IMR-90 (cell line): ENCODE data around the gene KDM5B. TPM values are rescaled to one million over a fixed set of nuclear protein-coding genes. Genes with fewer than 3 reads are reported as not detected.

Experiments used
- ATAC-seq: fragments of 200-7000 bp; cut with Tn5 transposase; 2 replicates; pipeline ENCODE4 v1.9.1; 2020; ENCODE audit warnings: low read depth, mild to moderate bottlenecking, moderate library complexity
- BruUV-seq: library from RNA; stranded (reverse); fragments of 400-500 nt; replicated peaks from 2 replicates; lab custom pipeline; 2021; lab: Mats Ljungman, UMichigan
- CTCF ChIA-PET: fragments of 300-600 bp; formaldehyde crosslinking; extraction: SDS; loops from one replicate; lab custom pipeline; 2021; ENCODE audit warnings: antibody characterized with exemption; lab: Yijun Ruan, JAX
- POLR2A ChIA-PET: fragments of 300-600 bp; sonication (Branson Sonifier 250); formaldehyde crosslinking; loops from one replicate; lab custom pipeline; 2022; ENCODE audit warnings: antibody characterized with exemption; ENCODE audit not compliant: unreplicated experiment; lab: Charles Lee
- DNase-seq: peaks from one replicate; pipeline ENCODE4 v3.0.0; 2013
- H2AFZ ChIP-seq: replicated peaks from 2 replicates; pipeline ENCODE3; 2013; ENCODE audit warnings: low read length, mild to moderate bottlenecking; ENCODE audit not compliant: poor library complexity
- H2AK5ac ChIP-seq: 2 replicates; pipeline ENCODE4 v1.6.1; 2013; ENCODE audit warnings: low read depth, low read length, inconsistent platforms
- H2AK9ac ChIP-seq: replicated peaks from 2 replicates; pipeline ENCODE3; 2013; ENCODE audit warnings: mild to moderate bottlenecking, low read depth, low read length, moderate library complexity; ENCODE audit not compliant: poor library complexity
- H2BK120ac ChIP-seq: 2 replicates; pipeline ENCODE4 v1.6.1; 2013; ENCODE audit warnings: low read depth, low read length, inconsistent platforms
- H2BK15ac ChIP-seq: 3 replicates; pipeline ENCODE4 v1.6.1; 2013; ENCODE audit warnings: low read depth, low read length, inconsistent platforms
- H2BK20ac ChIP-seq: 2 replicates; pipeline ENCODE4 v1.6.1; 2013; ENCODE audit warnings: low read depth, mild to moderate bottlenecking, inconsistent platforms, low read length, moderate library complexity
- H2BK5ac ChIP-seq: 2 replicates; pipeline ENCODE4 v1.6.1; 2013; ENCODE audit warnings: mild to moderate bottlenecking, low read depth, low read length, inconsistent platforms; ENCODE audit not compliant: poor library complexity, severe bottlenecking
- H3K14ac ChIP-seq: replicated peaks from 2 replicates; pipeline ENCODE4 v1.6.1; 2013; ENCODE audit warnings: low read depth, low read length, inconsistent platforms
- H3K18ac ChIP-seq: 2 replicates; pipeline ENCODE4 v1.6.1; 2013; ENCODE audit warnings: low read depth, low read length, control low read depth
- H3K23ac ChIP-seq: 2 replicates; pipeline ENCODE4 v1.6.1; 2013; ENCODE audit warnings: low read depth, low read length, inconsistent platforms
- H3K27ac ChIP-seq: 2 replicates; pipeline ENCODE4 v1.5.1; 2013; ENCODE audit warnings: mild to moderate bottlenecking, control low read depth, low read length; ENCODE audit not compliant: insufficient read depth
- H3K27me3 ChIP-seq: 2 replicates; pipeline ENCODE4 v1.6.1; 2013; ENCODE audit warnings: low read length; ENCODE audit not compliant: control insufficient read depth, insufficient read depth
- H3K36me3 ChIP-seq: 2 replicates; pipeline ENCODE4 v1.6.1; 2013; ENCODE audit warnings: low read length, mixed read lengths; ENCODE audit not compliant: control insufficient read depth, insufficient read depth
- H3K4ac ChIP-seq: 2 replicates; pipeline ENCODE4 v1.6.1; 2013; ENCODE audit warnings: low read depth, low read length, inconsistent platforms
- H3K4me1 ChIP-seq: 2 replicates; pipeline ENCODE4 v1.6.1; 2013; ENCODE audit warnings: low read length, mixed read lengths; ENCODE audit not compliant: control insufficient read depth, insufficient read depth
- H3K4me2 ChIP-seq: 2 replicates; pipeline ENCODE4 v1.6.1; 2013; ENCODE audit warnings: low read depth, mild to moderate bottlenecking, control low read depth, low read length, moderate library complexity
- H3K4me3 ChIP-seq: 2 replicates; pipeline ENCODE4 v1.5.1; 2013; ENCODE audit warnings: low read depth, mild to moderate bottlenecking, control low read depth, low read length, moderate library complexity; ENCODE audit not compliant: insufficient read depth
- H3K56ac ChIP-seq: 2 replicates; pipeline ENCODE4 v1.6.1; 2013; ENCODE audit warnings: low read length, inconsistent platforms; ENCODE audit not compliant: insufficient read depth; ENCODE audit errors: extremely low read depth
- H3K79me1 ChIP-seq, 2 experiments: 2 replicates each; pipeline ENCODE4 v1.6.1; 2013; ENCODE audit warnings: low read length in 2 of 2, inconsistent platforms in 1 of 2, low read depth in 1 of 2
- H3K9ac ChIP-seq: 2 replicates; pipeline ENCODE4 v1.6.1; 2013; ENCODE audit warnings: low read depth, low read length, control low read depth
- H3K9me1 ChIP-seq: 2 replicates; pipeline ENCODE4 v1.6.1; 2013; ENCODE audit warnings: low read length, inconsistent platforms; ENCODE audit not compliant: insufficient read depth
- H3K9me3 ChIP-seq: 2 replicates; pipeline ENCODE4 v1.6.1; 2013; ENCODE audit warnings: low read length; ENCODE audit not compliant: control insufficient read depth, insufficient read depth
- H4K20me1 ChIP-seq: 2 replicates; pipeline ENCODE4 v1.6.1; 2013; ENCODE audit warnings: low read length, inconsistent platforms; ENCODE audit not compliant: insufficient read depth
- H4K5ac ChIP-seq: 2 replicates; pipeline ENCODE4 v1.6.1; 2013; ENCODE audit warnings: mild to moderate bottlenecking, low read depth, low read length, control low read depth
- H4K8ac ChIP-seq, 2 experiments: 2 replicates each; pipeline ENCODE4 v1.6.1; 2013; ENCODE audit warnings: low read depth in 2 of 2, low read length in 2 of 2, control low read depth in 1 of 2, inconsistent platforms in 1 of 2
- H4K91ac ChIP-seq: 2 replicates; pipeline ENCODE4 v1.6.1; 2013; ENCODE audit warnings: low read depth, low read length, inconsistent platforms; ENCODE audit not compliant: insufficient read depth
- BHLHE40 ChIP-seq: fragments of 150-350 bp; IDR thresholded peaks from 2 replicates; pipeline ENCODE4 v1.6.1; 2016; ENCODE audit warnings: mild to moderate bottlenecking, low read depth, low read length
- CEBPB ChIP-seq: IDR thresholded peaks from 2 replicates; pipeline ENCODE4 v1.6.1; 2012; ENCODE audit warnings: low read depth, low read length, improper control_type of control experiment
- CHD1 ChIP-seq: IDR thresholded peaks from 2 replicates; pipeline ENCODE4 v1.6.1; 2012; ENCODE audit warnings: low read depth, low read length, improper control_type of control experiment
- FOS ChIP-seq: fragments of 150-350 bp; IDR thresholded peaks from 2 replicates; pipeline ENCODE4 v1.6.1; 2016; ENCODE audit warnings: low read depth, low read length
- MAZ ChIP-seq: IDR thresholded peaks from 2 replicates; pipeline ENCODE4 v1.6.1; 2012; ENCODE audit warnings: low read depth, mild to moderate bottlenecking, low read length, improper control_type of control experiment, moderate library complexity, borderline replicate concordance
- MXI1 ChIP-seq: IDR thresholded peaks from 2 replicates; pipeline ENCODE4 v1.6.1; 2012; ENCODE audit warnings: low read depth, mild to moderate bottlenecking, low read length, moderate library complexity, borderline replicate concordance
- POLR2A ChIP-seq: IDR thresholded peaks from 2 replicates; pipeline ENCODE4 v1.6.1; 2012; ENCODE audit warnings: mild to moderate bottlenecking, low read depth, low read length
- RAD21 ChIP-seq: IDR thresholded peaks from 2 replicates; pipeline ENCODE4 v1.6.1; 2012; ENCODE audit warnings: low read length, improper control_type of control experiment
- RCOR1 ChIP-seq: IDR thresholded peaks from 2 replicates; pipeline ENCODE4 v1.6.1; 2012; ENCODE audit warnings: mild to moderate bottlenecking, low read length, improper control_type of control experiment; ENCODE audit not compliant: insufficient replicate concordance
- RFX5 ChIP-seq: IDR thresholded peaks from 2 replicates; pipeline ENCODE4 v1.8.0; 2012; ENCODE audit warnings: low read depth, mild to moderate bottlenecking, low read length, moderate library complexity
- SMC3 ChIP-seq: fragments of 150-350 bp; IDR thresholded peaks from 2 replicates; pipeline ENCODE4 v1.6.1; 2016; ENCODE audit warnings: low read depth, mild to moderate bottlenecking, antibody characterized with exemption, low read length, moderate library complexity
- WGBS, 2 experiments: methylation state at CpG; one replicate each; pipeline versions ENCODE4 v1.1.5 to v1.1.7; 2013; ENCODE audit warnings: missing lambda C conversion rate in 2 of 2; ENCODE audit not compliant: insufficient read length in 1 of 2; ENCODE audit errors: extremely low coverage in 2 of 2; 5-methylcytosine and 5-hydroxymethylcytosine counted together
- dilution Hi-C: fragments of 300-500 bp; cut with HindIII; formaldehyde crosslinking; loops from one replicate; pipeline ENCODE4 v1.14.3; 2018; ENCODE audit warnings: low sequenced_read_pairs; ENCODE audit not compliant: unreplicated experiment
- in situ Hi-C: fragments of 300-500 bp; cut with MboI; formaldehyde crosslinking; loops from 3 replicates; pipeline ENCODE4 v1.14.3; 2019; ENCODE audit warnings: low sequenced_read_pairs, inconsistent platforms, mixed read lengths
- intact Hi-C: fragments of 100-400 bp; cut with micrococcal nuclease; formaldehyde crosslinking; loops from 2 replicates; pipeline ENCODE4 v1.10.0; 2022
- polyA plus RNA-seq, 3 experiments: library from polyadenylated mRNA; depleted of rRNA; stranded (reverse); fragments of >200 nt; gene quantifications; 2 replicates each; pipeline ENCODE4 v1.2.3, GENCODE V29; 2012; ENCODE audit warnings: low replicate concordance in 1 of 3
- total RNA-seq: library from RNA; depleted of rRNA; stranded (reverse); fragments of >200 nt; gene quantifications from 2 replicates; pipeline ENCODE4 v1.2.3, GENCODE V29; 2012
- TF ChIP-seq, protein P1 (sequence below): fragments of 150-350 bp; IDR thresholded peaks from 2 replicates; pipeline ENCODE4 v1.6.1; 2016; ENCODE audit warnings: low read depth, mild to moderate bottlenecking, low read length, moderate library complexity, borderline replicate concordance
- TF ChIP-seq, protein P2 (sequence below): fragments of 150-350 bp; IDR thresholded peaks from 2 replicates; pipeline ENCODE4 v1.6.1; 2017; ENCODE audit warnings: mild to moderate bottlenecking, antibody characterized with exemption, low read length, low read depth
- TF ChIP-seq, protein P3 (sequence below): conservative IDR thresholded peaks from 2 replicates; pipeline ENCODE4 v1.5.1; 2012; ENCODE audit warnings: mild to moderate bottlenecking, low read depth, low read length, improper control_type of control experiment

The KDM5B gene
- total and polyA plus RNA-seq, 2 of the 4 experiments (the other 2 are of a cell fraction): 28.8 to 82.1 TPM

DNA sequence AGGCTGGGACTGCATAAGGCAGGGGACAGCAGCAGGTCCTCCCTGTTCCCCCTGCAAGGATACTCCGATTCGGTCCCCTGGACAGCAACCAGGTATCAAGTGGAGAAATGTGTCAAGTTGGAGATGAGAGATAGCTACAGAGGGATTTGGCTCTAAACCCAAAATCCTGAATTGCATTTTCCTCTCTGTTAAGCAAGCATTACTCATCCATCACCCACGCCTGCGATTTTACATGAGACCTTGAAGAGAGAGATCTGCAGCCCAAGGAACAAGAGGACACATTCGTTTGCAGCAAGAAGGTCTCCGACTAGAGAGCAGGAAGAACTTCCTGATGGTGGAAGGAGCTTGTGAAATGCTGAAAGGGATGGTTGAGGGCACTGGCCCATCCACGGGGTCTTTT, 119.8 kb downstream of the KDM5B start:
- Histone ChIP-seq H3K4me1 (no peaks in the 10 kb centered on the region), H4K20me1 (no peaks in the 10 kb centered on the region), H2BK5ac (no peak overlapping the region), H2BK120ac (no peak overlapping the region), H3K4ac (no peak overlapping the region), H2AK9ac (no peak overlapping the region), H3K56ac (no peak overlapping the region), H3K14ac (no peak overlapping the region), H4K8ac (no peak overlapping the region), H4K91ac (no peak overlapping the region), H3K9me1 (0 out of 2 replicates have a peak, but pooled peaks cover 3% of the 10 kb centered on the region), H3K27me3 (peaks cover 64% of the 10 kb centered on the region), H4K5ac (no peak overlapping the region), H2AFZ (no peak overlapping the region), H3K79me1 (no peaks in the 10 kb centered on the region), H2BK20ac (no peak overlapping the region), H3K4me2 (no peak overlapping the region), H3K27ac (no peak overlapping the region), H3K4me3 (no peak overlapping the region), H3K9me3 (no peaks in the 10 kb centered on the region), H3K9ac (no peak overlapping the region), H2BK15ac (no peak overlapping the region), H3K18ac (no peak overlapping the region), H3K23ac (no peak overlapping the region), H2AK5ac (no peak overlapping the region), H3K36me3 (no peaks in the 10 kb centered on the region)
- intact Hi-C loops (no loop called here), dilution Hi-C loops (no loop called here), in situ Hi-C loops (no loop called here)
- 53% methylated on average over 3 of the region's 7 CpGs; no CpG with 5 or more reads in 1 of the 2 experiments for WGBS, 2 experiments
- ChIA-PET CTCF (no interaction called here), POLR2A (interaction anchor here (0.9 kb wide), 1 partner anchor 12 kb away, joined by 4 read pairs; no protein-coding TSS in a partner anchor)
- TF ChIP-seq BHLHE40 (no peak), CHD1 (no peak), FOS (no peak), SMC3 (no peak), RCOR1 (no peak), RAD21 (no peak), POLR2A (no peak), MXI1 (no peak), RFX5 (no peak), MAZ (no peak), CEBPB (no peak)
- TF ChIP-seq, protein P1, sequence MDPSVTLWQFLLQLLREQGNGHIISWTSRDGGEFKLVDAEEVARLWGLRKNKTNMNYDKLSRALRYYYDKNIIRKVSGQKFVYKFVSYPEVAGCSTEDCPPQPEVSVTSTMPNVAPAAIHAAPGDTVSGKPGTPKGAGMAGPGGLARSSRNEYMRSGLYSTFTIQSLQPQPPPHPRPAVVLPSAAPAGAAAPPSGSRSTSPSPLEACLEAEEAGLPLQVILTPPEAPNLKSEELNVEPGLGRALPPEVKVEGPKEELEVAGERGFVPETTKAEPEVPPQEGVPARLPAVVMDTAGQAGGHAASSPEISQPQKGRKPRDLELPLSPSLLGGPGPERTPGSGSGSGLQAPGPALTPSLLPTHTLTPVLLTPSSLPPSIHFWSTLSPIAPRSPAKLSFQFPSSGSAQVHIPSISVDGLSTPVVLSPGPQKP: no peak
- TF ChIP-seq, protein P2, sequence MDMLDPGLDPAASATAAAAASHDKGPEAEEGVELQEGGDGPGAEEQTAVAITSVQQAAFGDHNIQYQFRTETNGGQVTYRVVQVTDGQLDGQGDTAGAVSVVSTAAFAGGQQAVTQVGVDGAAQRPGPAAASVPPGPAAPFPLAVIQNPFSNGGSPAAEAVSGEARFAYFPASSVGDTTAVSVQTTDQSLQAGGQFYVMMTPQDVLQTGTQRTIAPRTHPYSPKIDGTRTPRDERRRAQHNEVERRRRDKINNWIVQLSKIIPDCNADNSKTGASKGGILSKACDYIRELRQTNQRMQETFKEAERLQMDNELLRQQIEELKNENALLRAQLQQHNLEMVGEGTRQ: no peak
- TF ChIP-seq, protein P3, sequence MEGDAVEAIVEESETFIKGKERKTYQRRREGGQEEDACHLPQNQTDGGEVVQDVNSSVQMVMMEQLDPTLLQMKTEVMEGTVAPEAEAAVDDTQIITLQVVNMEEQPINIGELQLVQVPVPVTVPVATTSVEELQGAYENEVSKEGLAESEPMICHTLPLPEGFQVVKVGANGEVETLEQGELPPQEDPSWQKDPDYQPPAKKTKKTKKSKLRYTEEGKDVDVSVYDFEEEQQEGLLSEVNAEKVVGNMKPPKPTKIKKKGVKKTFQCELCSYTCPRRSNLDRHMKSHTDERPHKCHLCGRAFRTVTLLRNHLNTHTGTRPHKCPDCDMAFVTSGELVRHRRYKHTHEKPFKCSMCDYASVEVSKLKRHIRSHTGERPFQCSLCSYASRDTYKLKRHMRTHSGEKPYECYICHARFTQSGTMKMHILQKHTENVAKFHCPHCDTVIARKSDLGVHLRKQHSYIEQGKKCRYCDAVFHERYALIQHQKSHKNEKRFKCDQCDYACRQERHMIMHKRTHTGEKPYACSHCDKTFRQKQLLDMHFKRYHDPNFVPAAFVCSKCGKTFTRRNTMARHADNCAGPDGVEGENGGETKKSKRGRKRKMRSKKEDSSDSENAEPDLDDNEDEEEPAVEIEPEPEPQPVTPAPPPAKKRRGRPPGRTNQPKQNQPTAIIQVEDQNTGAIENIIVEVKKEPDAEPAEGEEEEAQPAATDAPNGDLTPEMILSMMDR: no peak
- no TSS peak for BruUV-seq
- ATAC-seq (no peak), DNase-seq (no peak)
